Measurements from ENCODE around the gene FAM43B.

FAM43B gene, protein sequence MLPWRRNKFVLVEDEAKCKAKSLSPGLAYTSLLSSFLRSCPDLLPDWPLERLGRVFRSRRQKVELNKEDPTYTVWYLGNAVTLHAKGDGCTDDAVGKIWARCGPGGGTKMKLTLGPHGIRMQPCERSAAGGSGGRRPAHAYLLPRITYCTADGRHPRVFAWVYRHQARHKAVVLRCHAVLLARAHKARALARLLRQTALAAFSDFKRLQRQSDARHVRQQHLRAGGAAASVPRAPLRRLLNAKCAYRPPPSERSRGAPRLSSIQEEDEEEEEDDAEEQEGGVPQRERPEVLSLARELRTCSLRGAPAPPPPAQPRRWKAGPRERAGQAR

DNA sequence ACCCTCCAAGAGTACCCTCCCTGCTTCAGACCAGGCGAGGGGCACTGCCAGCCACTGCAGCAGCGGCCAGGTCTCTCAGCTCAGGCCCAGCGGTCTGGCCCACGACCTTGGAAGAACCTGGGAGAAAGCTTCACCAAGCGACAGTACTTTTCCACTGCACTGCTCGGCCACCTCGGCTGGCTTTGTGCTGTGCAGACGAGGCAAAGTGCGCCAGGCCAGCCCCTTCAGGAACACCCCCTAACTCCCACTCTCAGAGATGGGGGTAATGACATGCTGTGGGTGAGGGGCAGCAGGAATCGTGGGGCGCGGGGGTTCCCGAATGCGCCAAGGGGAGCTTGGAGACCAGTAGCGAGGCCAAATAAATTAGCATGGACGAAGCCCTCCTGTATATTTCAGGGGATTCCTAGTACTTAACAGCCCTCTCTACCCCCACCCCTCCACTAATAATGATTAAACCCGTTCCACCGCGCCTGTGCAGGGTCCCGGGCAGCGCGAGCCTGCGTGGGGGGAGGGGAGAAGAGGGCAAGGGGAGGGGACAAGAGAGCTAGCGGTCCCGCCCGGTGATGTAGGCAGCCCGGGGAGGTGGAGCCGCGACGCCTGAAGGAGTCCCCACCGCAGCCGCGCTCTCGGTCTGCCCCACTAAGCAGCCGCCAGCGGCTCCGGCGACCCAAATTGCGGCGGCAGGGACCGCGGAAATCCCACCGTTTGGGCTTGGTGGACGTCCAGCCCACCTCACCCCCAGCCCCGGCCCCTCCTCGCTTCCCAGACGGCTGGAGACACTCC lies at the start of gene FAM43B:
Gene FAM43B (plus strand): TSS at position 629 of the 783 bp plus-strand sequence. CDS start 401 bp downstream, outside the sequence.
- Histone ChIP-seq H3K36me3 (replicated peaks; ENCODE audit: low read depth, low read length) (no peaks in the 10 kb centered on the region), H3K4me2 (ENCODE audit: low read length) (no peak within 1 kb of the TSS), H3K4me1 (ENCODE audit: low read length) (no peaks in the 10 kb centered on the region), H2AFZ (ENCODE audit: low read depth, low read length) (no peak within 1 kb of the TSS), H3K27ac (ENCODE audit: low read length) (no peak within 1 kb of the TSS), H3K4me3 (ENCODE audit: low read length) (no peak within 1 kb of the TSS), H4K20me1 (ENCODE audit: insufficient read depth, low read length) (no peaks in the 10 kb centered on the region), H3K79me2 (ENCODE audit: low read length) (no peaks in the 10 kb centered on the region), H3K9me3 (ENCODE audit: insufficient read depth, low read length) (no peaks in the 10 kb centered on the region), H3K9ac (ENCODE audit: low read length) (no peak within 1 kb of the TSS), H3K27me3 (ENCODE audit: low read depth, low read length) (no peaks in the 10 kb centered on the region)
- TF ChIP-seq, protein P1, sequence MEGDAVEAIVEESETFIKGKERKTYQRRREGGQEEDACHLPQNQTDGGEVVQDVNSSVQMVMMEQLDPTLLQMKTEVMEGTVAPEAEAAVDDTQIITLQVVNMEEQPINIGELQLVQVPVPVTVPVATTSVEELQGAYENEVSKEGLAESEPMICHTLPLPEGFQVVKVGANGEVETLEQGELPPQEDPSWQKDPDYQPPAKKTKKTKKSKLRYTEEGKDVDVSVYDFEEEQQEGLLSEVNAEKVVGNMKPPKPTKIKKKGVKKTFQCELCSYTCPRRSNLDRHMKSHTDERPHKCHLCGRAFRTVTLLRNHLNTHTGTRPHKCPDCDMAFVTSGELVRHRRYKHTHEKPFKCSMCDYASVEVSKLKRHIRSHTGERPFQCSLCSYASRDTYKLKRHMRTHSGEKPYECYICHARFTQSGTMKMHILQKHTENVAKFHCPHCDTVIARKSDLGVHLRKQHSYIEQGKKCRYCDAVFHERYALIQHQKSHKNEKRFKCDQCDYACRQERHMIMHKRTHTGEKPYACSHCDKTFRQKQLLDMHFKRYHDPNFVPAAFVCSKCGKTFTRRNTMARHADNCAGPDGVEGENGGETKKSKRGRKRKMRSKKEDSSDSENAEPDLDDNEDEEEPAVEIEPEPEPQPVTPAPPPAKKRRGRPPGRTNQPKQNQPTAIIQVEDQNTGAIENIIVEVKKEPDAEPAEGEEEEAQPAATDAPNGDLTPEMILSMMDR (IDR thresholded peaks at IDR 0.05; ENCODE audit: low read depth, low read length) = no peak
- no peak for TF ChIP-seq EZH2phosphoT487 (IDR thresholded peaks at IDR 0.05; ENCODE audit: low read depth)

DNA sequence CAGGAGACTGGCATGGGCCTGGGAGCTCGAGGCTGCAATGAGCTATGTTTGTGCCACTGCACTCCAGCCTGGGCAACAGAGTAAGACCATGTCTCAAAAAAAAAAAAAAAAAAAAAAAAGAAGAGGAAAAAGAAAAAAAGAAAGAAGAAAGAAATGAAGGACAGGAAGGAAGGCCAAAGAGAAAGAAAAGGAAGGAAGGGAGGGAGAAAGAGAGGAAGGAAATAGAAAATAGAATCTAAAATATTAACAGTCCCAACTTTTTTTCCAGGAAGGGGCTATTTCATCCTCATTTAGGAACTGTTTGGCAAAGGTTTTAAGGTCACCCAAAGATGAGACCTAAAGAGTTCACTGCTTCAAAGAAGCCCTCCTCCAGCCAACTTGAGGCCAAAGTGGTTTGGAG lies 46.9 kb upstream of the FAM43B start:
- no peak overlapping the region for H3K4me3 ChIP-seq (ENCODE audit: low read length)
- no peak overlapping the region for H3K4me2 ChIP-seq (ENCODE audit: low read length)
- TF ChIP-seq, protein P1 (IDR thresholded peaks at IDR 0.05; ENCODE audit: low read depth, low read length) = no peak
- no peak for TF ChIP-seq EZH2phosphoT487 (IDR thresholded peaks at IDR 0.05; ENCODE audit: low read depth)
- H3K36me3 ChIP-seq (replicated peaks; ENCODE audit: low read depth, low read length) = no peaks in the 10 kb centered on the region
- no peak overlapping the region for H3K9ac ChIP-seq (ENCODE audit: low read length)
- H3K79me2 ChIP-seq (ENCODE audit: low read length) = peaks cover 24% of the 10 kb centered on the region
- no peaks in the 10 kb centered on the region for H3K27me3 ChIP-seq (ENCODE audit: low read depth, low read length)
- H3K9me3 ChIP-seq (ENCODE audit: insufficient read depth, low read length) = no peaks in the 10 kb centered on the region
- no peaks in the 10 kb centered on the region for H4K20me1 ChIP-seq (ENCODE audit: insufficient read depth, low read length)
- H3K27ac ChIP-seq (ENCODE audit: low read length) = no peak overlapping the region
- H3K4me1 ChIP-seq (ENCODE audit: low read length) = peaks cover 3% of the 10 kb centered on the region; the same call in 1 of the 2 replicates
- H2AFZ ChIP-seq (ENCODE audit: low read depth, low read length) = no peak overlapping the region

DNA sequence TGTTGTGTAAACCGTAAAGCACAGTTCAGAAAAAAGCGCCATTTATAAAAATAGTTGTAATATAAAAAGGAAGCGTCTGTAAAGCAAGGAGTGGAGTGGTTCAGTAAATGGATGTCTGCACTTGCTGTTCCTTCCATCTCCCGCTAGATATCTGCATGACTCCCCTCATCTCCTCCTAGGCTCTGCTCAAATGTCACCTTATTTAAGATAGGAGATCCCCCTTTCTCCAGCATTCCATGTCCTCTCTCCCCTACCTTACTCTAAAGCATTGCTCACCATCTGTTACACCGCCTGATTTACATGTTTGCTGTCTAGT lies 45.2 kb upstream of the FAM43B start:
- no peaks in the 10 kb centered on the region for H4K20me1 ChIP-seq (ENCODE audit: insufficient read depth, low read length)
- H3K9ac ChIP-seq (ENCODE audit: low read length) = peak overlapping the region; percentile 75
- H3K4me1 ChIP-seq (ENCODE audit: low read length) = peaks cover 14% of the 10 kb centered on the region
- H3K36me3 ChIP-seq (replicated peaks; ENCODE audit: low read depth, low read length) = no peaks in the 10 kb centered on the region
- H3K27ac ChIP-seq (ENCODE audit: low read length) = no peak overlapping the region
- no peaks in the 10 kb centered on the region for H3K27me3 ChIP-seq (ENCODE audit: low read depth, low read length)
- no peaks in the 10 kb centered on the region for H3K9me3 ChIP-seq (ENCODE audit: insufficient read depth, low read length)
- H3K4me3 ChIP-seq (ENCODE audit: low read length) = peak overlapping the region; percentile 94
- TF ChIP-seq, protein P1 (IDR thresholded peaks at IDR 0.05; ENCODE audit: low read depth, low read length) = no peak
- TF ChIP-seq EZH2phosphoT487 (IDR thresholded peaks at IDR 0.05; ENCODE audit: low read depth) = no peak
- peak overlapping the region; percentile 95 for H3K4me2 ChIP-seq (ENCODE audit: low read length)
- H2AFZ ChIP-seq (ENCODE audit: low read depth, low read length) = no peak overlapping the region
- peaks cover 24% of the 10 kb centered on the region for H3K79me2 ChIP-seq (ENCODE audit: low read length)
